Smooth muscle cell (in vitro differentiated cells): ENCODE measurements around the gene ZNF398. TPM values are rescaled to one million over a fixed set of nuclear protein-coding genes. Genes with fewer than 3 reads are reported as not detected.

ENCODE experiments used
- DNase-seq: peaks from one replicate; lab custom pipeline; 2025; ENCODE audit not compliant: unreplicated experiment; lab: John Stamatoyannopoulos, UW
- H2AFZ ChIP-seq: fragments of 200-600 bp; sonication (generic); 2 replicates; pipeline ENCODE4 v1.6.0; 2016; ENCODE audit warnings: antibody characterized with exemption, low read depth, mild to moderate bottlenecking
- H3F3A ChIP-seq: fragments of 200-600 bp; sonication (generic); 2 replicates; pipeline ENCODE4 v1.6.0; 2017; ENCODE audit warnings: antibody characterized with exemption, low read depth
- H3K27ac ChIP-seq: fragments of 200-600 bp; sonication (generic); 2 replicates; pipeline ENCODE4 v1.5.1; 2016; ENCODE audit warnings: low read depth, mild to moderate bottlenecking
- H3K27me3 ChIP-seq: fragments of 200-600 bp; sonication (generic); 2 replicates; pipeline ENCODE4 v1.6.1; 2016; ENCODE audit warnings: low read depth, mild to moderate bottlenecking
- H3K36me3 ChIP-seq: fragments of 200-600 bp; sonication (generic); 2 replicates; pipeline ENCODE4 v1.5.1; 2016; ENCODE audit warnings: low read depth
- H3K4me1 ChIP-seq: fragments of 200-600 bp; sonication (generic); 2 replicates; pipeline ENCODE4 v1.5.1; 2016; ENCODE audit warnings: low read depth
- H3K4me2 ChIP-seq: fragments of 200-600 bp; sonication (generic); 2 replicates; pipeline ENCODE4 v1.6.0; 2016; ENCODE audit warnings: mild to moderate bottlenecking
- H3K4me3 ChIP-seq: fragments of 200-600 bp; sonication (generic); 2 replicates; pipeline ENCODE4 v1.5.1; 2016; ENCODE audit warnings: mild to moderate bottlenecking
- H3K79me2 ChIP-seq: fragments of 200-600 bp; sonication (generic); 2 replicates; pipeline ENCODE4 v1.6.0; 2016; ENCODE audit warnings: low read depth, mild to moderate bottlenecking
- H3K9ac ChIP-seq: fragments of 200-600 bp; sonication (generic); 2 replicates; pipeline ENCODE4 v1.6.0; 2016; ENCODE audit warnings: low read depth
- H3K9me3 ChIP-seq: fragments of 200-600 bp; sonication (generic); replicated peaks from 2 replicates; pipeline ENCODE4 v1.5.1; 2016; ENCODE audit warnings: low read depth
- H4K20me1 ChIP-seq: fragments of 200-600 bp; sonication (generic); 2 replicates; pipeline ENCODE4 v1.6.0; 2016; ENCODE audit warnings: low read depth
- WGBS: methylation state at CpG from one replicate; pipeline ENCODE4 v1.1.7; 2016; ENCODE audit warnings: low lambda C conversion rate; 5-methylcytosine and 5-hydroxymethylcytosine counted together
- polyA plus RNA-seq: library from polyadenylated mRNA; unstranded; fragments of >200 nt; fragmentation: Nextera tagmentation; extraction: Ambion mirVana; gene quantifications from 2 replicates; pipeline ENCODE4 v1.2.1, GENCODE V29; 2016
- total RNA-seq: library from RNA; depleted of rRNA; stranded (reverse); fragments of >200 nt; gene quantifications from 2 replicates; pipeline ENCODE4 v1.2.3, GENCODE V29; 2014
- TF ChIP-seq, protein P1 (sequence below): fragments of 200-600 bp; sonication (generic); IDR thresholded peaks from 2 replicates; pipeline ENCODE4 v1.5.1; 2017; ENCODE audit warnings: borderline replicate concordance, mild to moderate bottlenecking, antibody characterized with exemption; ENCODE audit not compliant: insufficient read depth, poor library complexity, severe bottlenecking

ZNF398 gene
- total and polyA plus RNA-seq, 2 experiments from 2014 or later = 9.0 to 15.1 TPM

GRCh38 chr7:149102666-149103065, 44.6 kb upstream of the ZNF398 start:
- Histone ChIP-seq H3K9ac (no peak overlapping the region), H3K4me2 (no peak overlapping the region), H2AFZ (no peak overlapping the region), H4K20me1 (no peaks in the 10 kb centered on the region), H3K4me1 (no peaks in the 10 kb centered on the region), H3K4me3 (no peak overlapping the region), H3K27me3 (no peaks in the 10 kb centered on the region), H3F3A (no peaks in the 10 kb centered on the region), H3K79me2 (no peaks in the 10 kb centered on the region), H3K27ac (no peak overlapping the region), H3K36me3 (no peaks in the 10 kb centered on the region), H3K9me3 (no peaks in the 10 kb centered on the region)
- DNase-seq = no peak
- WGBS = 78% methylated on average over 1 of the region's 1 CpG
- TF ChIP-seq, protein P1, sequence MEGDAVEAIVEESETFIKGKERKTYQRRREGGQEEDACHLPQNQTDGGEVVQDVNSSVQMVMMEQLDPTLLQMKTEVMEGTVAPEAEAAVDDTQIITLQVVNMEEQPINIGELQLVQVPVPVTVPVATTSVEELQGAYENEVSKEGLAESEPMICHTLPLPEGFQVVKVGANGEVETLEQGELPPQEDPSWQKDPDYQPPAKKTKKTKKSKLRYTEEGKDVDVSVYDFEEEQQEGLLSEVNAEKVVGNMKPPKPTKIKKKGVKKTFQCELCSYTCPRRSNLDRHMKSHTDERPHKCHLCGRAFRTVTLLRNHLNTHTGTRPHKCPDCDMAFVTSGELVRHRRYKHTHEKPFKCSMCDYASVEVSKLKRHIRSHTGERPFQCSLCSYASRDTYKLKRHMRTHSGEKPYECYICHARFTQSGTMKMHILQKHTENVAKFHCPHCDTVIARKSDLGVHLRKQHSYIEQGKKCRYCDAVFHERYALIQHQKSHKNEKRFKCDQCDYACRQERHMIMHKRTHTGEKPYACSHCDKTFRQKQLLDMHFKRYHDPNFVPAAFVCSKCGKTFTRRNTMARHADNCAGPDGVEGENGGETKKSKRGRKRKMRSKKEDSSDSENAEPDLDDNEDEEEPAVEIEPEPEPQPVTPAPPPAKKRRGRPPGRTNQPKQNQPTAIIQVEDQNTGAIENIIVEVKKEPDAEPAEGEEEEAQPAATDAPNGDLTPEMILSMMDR = no peak

- no peak overlapping the region for H3K9ac ChIP-seq
- no peak overlapping the region for H3K4me3 ChIP-seq
- H3K9me3 ChIP-seq = no peaks in the 10 kb centered on the region
- H3K27me3 ChIP-seq = no peaks in the 10 kb centered on the region
- no peaks in the 10 kb centered on the region for H4K20me1 ChIP-seq
- TF ChIP-seq, protein P1 = no peak
- no peaks in the 10 kb centered on the region for H3K4me1 ChIP-seq
- no peak overlapping the region for H2AFZ ChIP-seq
- H3F3A ChIP-seq = no peaks in the 10 kb centered on the region
- H3K79me2 ChIP-seq = no peaks in the 10 kb centered on the region
- H3K36me3 ChIP-seq = no peaks in the 10 kb centered on the region
- no peak overlapping the region for H3K27ac ChIP-seq
- no peak for DNase-seq
- no peak overlapping the region for H3K4me2 ChIP-seq
- WGBS = 94% methylated on average over 9 of the region's 9 CpGs
These were observed 43.8 kb upstream of the ZNF398 start for GRCh38 chr7:149103424-149103823.

DNA sequence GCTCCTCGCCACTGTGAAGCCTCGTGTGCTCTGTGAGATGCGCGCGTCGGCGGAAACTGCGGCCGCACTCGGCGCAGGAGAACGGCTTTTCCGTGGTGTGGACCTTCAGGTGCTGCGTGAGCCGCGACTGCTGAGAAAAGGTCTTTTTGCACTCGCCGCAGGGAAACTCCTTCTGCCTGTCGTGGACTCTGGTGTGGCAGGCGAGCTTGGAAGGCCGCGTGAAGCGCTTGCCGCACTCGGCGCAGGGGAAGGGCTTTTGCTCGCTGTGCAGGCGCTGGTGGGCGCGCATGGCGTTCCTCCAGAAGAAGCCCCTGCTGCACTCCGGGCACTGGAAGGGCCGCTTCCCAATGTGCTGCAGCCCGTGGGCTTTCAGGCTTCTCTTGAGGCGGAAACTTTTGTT, 43.0 kb upstream of the ZNF398 start:
- no peak overlapping the region for H3K4me2 ChIP-seq

DNA sequence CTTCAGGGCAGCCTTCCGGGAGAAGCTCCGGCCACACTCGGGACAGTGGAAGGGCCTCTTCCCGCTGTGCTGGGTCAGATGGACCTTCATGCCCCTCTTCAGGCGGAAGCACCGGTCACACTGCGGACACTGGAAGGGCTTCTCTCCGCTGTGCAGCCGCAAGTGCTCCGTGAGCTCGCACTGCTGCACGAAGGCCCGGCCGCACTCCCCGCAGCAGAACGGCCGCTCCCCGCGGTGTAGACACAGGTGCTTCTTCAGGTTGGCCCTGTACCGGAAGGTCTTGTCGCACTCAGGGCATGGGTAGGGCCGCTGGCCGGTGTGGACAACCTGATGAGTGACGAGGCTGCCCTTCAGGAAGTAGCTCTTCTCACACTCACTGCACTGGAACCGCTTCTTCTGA, 42.5 kb upstream of the ZNF398 start:
- TF ChIP-seq, protein P1 = no peak
- no peaks in the 10 kb centered on the region for H3K27me3 ChIP-seq
- no peaks in the 10 kb centered on the region for H3K79me2 ChIP-seq
- no peak overlapping the region for H3K9ac ChIP-seq
- H3F3A ChIP-seq = no peaks in the 10 kb centered on the region
- H4K20me1 ChIP-seq = no peaks in the 10 kb centered on the region
- H3K9me3 ChIP-seq = no peaks in the 10 kb centered on the region
- H3K36me3 ChIP-seq = no peaks in the 10 kb centered on the region
- H3K4me2 ChIP-seq = no peak overlapping the region
- 96% methylated on average over 25 of the region's 25 CpGs for WGBS
- no peak overlapping the region for H3K27ac ChIP-seq
- no peak overlapping the region for H2AFZ ChIP-seq
- no peaks in the 10 kb centered on the region for H3K4me1 ChIP-seq
- H3K4me3 ChIP-seq = no peak overlapping the region
- no peak for DNase-seq

More for the DNA sequence above, 43.0 kb upstream of the ZNF398 start:
- Histone ChIP-seq H3K4me1 (no peaks in the 10 kb centered on the region), H2AFZ (no peak overlapping the region), H3K9ac (no peak overlapping the region), H3K36me3 (no peaks in the 10 kb centered on the region), H4K20me1 (no peaks in the 10 kb centered on the region), H3K9me3 (no peaks in the 10 kb centered on the region), H3F3A (no peaks in the 10 kb centered on the region), H3K79me2 (no peaks in the 10 kb centered on the region), H3K4me3 (no peak overlapping the region), H3K27me3 (no peaks in the 10 kb centered on the region), H3K27ac (no peak overlapping the region)
- TF ChIP-seq, protein P1 = no peak
- no peak for DNase-seq
- WGBS = 98% methylated on average over 35 of the region's 35 CpGs
